GM12878 (cell line): ENCODE data around the gene TMEM259. TPM values are rescaled to one million over a fixed set of nuclear protein-coding genes. Genes with fewer than 3 reads are reported as not detected.

Source experiments
- ATAC-seq: fragments of 200-7000 bp; cut with Tn5 transposase; 3 replicates; pipeline ENCODE4 v1.9.1; 2020; ENCODE audit warnings: mild to moderate bottlenecking, moderate library complexity
- BruUV-seq: library from RNA; stranded (reverse); fragments of 400-500 nt; replicated peaks from 2 replicates; lab custom pipeline; 2021; lab: Mats Ljungman, UMichigan
- CTCF ChIA-PET: fragments of 300-600 bp; sonication (Branson Sonifier 250); formaldehyde crosslinking; extraction: SDS; loops from one replicate; lab custom pipeline; 2021; ENCODE audit warnings: inconsistent platforms; lab: Yijun Ruan, JAX
- POLR2A ChIA-PET: fragments of 350-600 bp; formaldehyde crosslinking; extraction: SDS; loops from one replicate; lab custom pipeline; 2021; ENCODE audit warnings: inconsistent platforms; lab: Charles Lee
- RAD21 ChIA-PET: fragments of 300-600 bp; sonication (Branson Sonifier 250); formaldehyde crosslinking; loops from one replicate; lab custom pipeline; 2023; ENCODE audit warnings: antibody characterized with exemption; ENCODE audit not compliant: unreplicated experiment; lab: Charles Lee
- SMC1A ChIA-PET: fragments of 300-600 bp; sonication (Branson Sonifier 250); formaldehyde crosslinking; loops from one replicate; lab custom pipeline; 2023; ENCODE audit not compliant: unreplicated experiment, uncharacterized antibody; lab: Charles Lee
- DNase-seq: peaks from one replicate; pipeline ENCODE4 v3.0.0-alpha.2; 2011; ENCODE audit warnings: low read depth, low spot score
- FAIRE-seq: peaks from 3 replicates; lab custom pipeline; 2011; peaks lifted over from hg19 to GRCh38; lab: Jason Lieb, UNC
- H2AFZ ChIP-seq: 2 replicates; pipeline ENCODE4 v1.6.0; 2011; ENCODE audit warnings: low read depth, low read length, control low read depth; ENCODE audit not compliant: control insufficient read depth
- H3K27ac ChIP-seq: 2 replicates; pipeline ENCODE4 v1.5.1; 2011; ENCODE audit warnings: control low read depth; ENCODE audit not compliant: control insufficient read depth, insufficient read depth
- H3K27me3 ChIP-seq, 2 experiments: replicated peaks in 1 of 2; 2 replicates each; pipeline versions ENCODE4 v1.6.0 to v1.6.1; 2011; ENCODE audit warnings: low read length in 1 of 2; ENCODE audit not compliant: control insufficient read depth in 2 of 2, insufficient read depth in 2 of 2
- H3K36me3 ChIP-seq, 2 experiments: 2 replicates each; pipeline ENCODE4 v1.5.1; 2011; ENCODE audit warnings: low read length in 1 of 2; ENCODE audit not compliant: control insufficient read depth in 2 of 2, insufficient read depth in 2 of 2
- H3K4me1 ChIP-seq: 2 replicates; pipeline ENCODE4 v1.6.1; 2011; ENCODE audit warnings: mild to moderate bottlenecking, low read length, moderate library complexity, mixed read lengths; ENCODE audit not compliant: control insufficient read depth, insufficient read depth
- H3K4me2 ChIP-seq: 2 replicates; pipeline ENCODE4 v1.6.0; 2011; ENCODE audit warnings: control low read depth; ENCODE audit not compliant: control insufficient read depth, insufficient read depth
- H3K4me3 ChIP-seq: fragments of 200-600 bp; sonication (generic); 2 replicates; pipeline ENCODE4 v1.5.1; 2016
- H3K79me2 ChIP-seq: 2 replicates; pipeline ENCODE4 v1.6.0; 2011; ENCODE audit warnings: low read length; ENCODE audit not compliant: control insufficient read depth, insufficient read depth
- H3K9ac ChIP-seq: 2 replicates; pipeline ENCODE4 v1.8.0; 2011; ENCODE audit warnings: low read length, control low read depth, mixed read lengths; ENCODE audit not compliant: control insufficient read depth, insufficient read depth
- H3K9me3 ChIP-seq: replicated peaks from 3 replicates; pipeline ENCODE4 v1.5.1; 2011; ENCODE audit warnings: mild to moderate bottlenecking, low read length; ENCODE audit not compliant: control insufficient read depth, insufficient read depth
- H4K20me1 ChIP-seq: 2 replicates; pipeline ENCODE4 v1.6.0; 2011; ENCODE audit not compliant: control insufficient read depth, insufficient read depth
- CBFB ChIP-seq: IDR thresholded peaks from 2 replicates; pipeline ENCODE4 v1.6.1; 2016; ENCODE audit warnings: antibody characterized with exemption, low read depth
- GATAD2B ChIP-seq: fragments of 450-650 bp; conservative IDR thresholded peaks from 2 replicates; pipeline ENCODE4 v1.6.1; 2017; ENCODE audit warnings: low read depth, mild to moderate bottlenecking, moderate library complexity
- HDAC6 ChIP-seq: fragments of 200-600 bp; sonication (generic); IDR thresholded peaks from one replicate; pipeline ENCODE4 v1.8.0; 2017; ENCODE audit warnings: antibody characterized with exemption; ENCODE audit not compliant: unreplicated experiment
- MYB ChIP-seq: fragments of 150-350 bp; IDR thresholded peaks from 2 replicates; pipeline ENCODE4 v1.6.1; 2014; ENCODE audit warnings: mild to moderate bottlenecking, low read depth, low read length, borderline replicate concordance
- RB1 ChIP-seq: fragments of 450-650 bp; formaldehyde crosslinking; IDR thresholded peaks from 2 replicates; pipeline ENCODE4 v1.6.1; 2017; ENCODE audit warnings: mild to moderate bottlenecking, borderline replicate concordance
- SIN3A ChIP-seq: IDR thresholded peaks from 2 replicates; pipeline ENCODE4 v1.6.1; 2012; ENCODE audit warnings: low read depth, low read length, improper control_type of control experiment
- STAT3 ChIP-seq: IDR thresholded peaks from 2 replicates; pipeline ENCODE4 v1.6.1; 2011; ENCODE audit warnings: low read depth, low read length, improper control_type of control experiment
- TAF1 ChIP-seq: IDR thresholded peaks from 2 replicates; pipeline ENCODE4 v1.6.1; 2011; ENCODE audit warnings: mild to moderate bottlenecking, low read depth, low read length, borderline replicate concordance
- ZNF217 ChIP-seq: fragments of 450-650 bp; IDR thresholded peaks from 2 replicates; pipeline ENCODE4 v1.6.1; 2017; ENCODE audit warnings: antibody characterized with exemption, mild to moderate bottlenecking
- WGBS: methylation state at CpG from one replicate; pipeline ENCODE4 v1.1.6; 2016; ENCODE audit warnings: low lambda C conversion rate; ENCODE audit not compliant: insufficient replicate concordance, insufficient coverage; ENCODE audit errors: missing lambda C conversion rate; 5-methylcytosine and 5-hydroxymethylcytosine counted together
- in situ Hi-C: fragments of 300-500 bp; cut with MboI; formaldehyde crosslinking; loops from 9 replicates; pipeline ENCODE4 v1.14.3; 2018; ENCODE audit warnings: mixed read lengths
- intact Hi-C: fragments of 100-400 bp; cut with micrococcal nuclease; formaldehyde crosslinking; loops from one replicate; pipeline ENCODE4 v1.14.2; 2022; ENCODE audit not compliant: unreplicated experiment
- polyA plus RNA-seq, 11 experiments: library from polyadenylated mRNA; depleted of rRNA in 4 of 11; unstranded in 6 of 11; stranded (reverse) in 5 of 11; fragments of >200 nt; fragmentation: Nextera tagmentation in 4 of 11; fragmentation: Illumina TruSeq in 1 of 11; extraction: Ambion mirVana in 4 of 11; extraction: Trizol in 1 of 11; gene quantifications; 1 replicate in 1 of 11; 2 replicates in 10 of 11; pipeline versions ENCODE4 v1.2.1 to v1.2.3, GENCODE V29; 2011 to 2016; ENCODE audit warnings: inconsistent platforms in 2 of 11, missing spikeins in 2 of 11, low read depth in 1 of 11
- total RNA-seq, 4 experiments: library from RNA; depleted of rRNA in 3 of 4; stranded (reverse); fragments of >200 nt in 3 of 4; fragmentation: Illumina TruSeq in 1 of 4; extraction: Trizol in 1 of 4; gene quantifications; 2 replicates each; pipeline versions ENCODE4 v1.2.1 to v1.2.3, GENCODE V29; 2013 to 2021
- TF ChIP-seq, protein P1 (sequence below): fragments of 450-650 bp; IDR thresholded peaks from 2 replicates; pipeline ENCODE4 v1.6.1; 2017; ENCODE audit warnings: antibody characterized with exemption, mild to moderate bottlenecking, moderate library complexity
- TF ChIP-seq, protein P2 (sequence below): fragments of 450-650 bp; formaldehyde crosslinking; IDR thresholded peaks from 2 replicates; pipeline ENCODE4 v1.5.0; 2022; ENCODE audit warnings: mild to moderate bottlenecking, missing genetic modification characterization

The TMEM259 gene
- total and polyA plus RNA-seq, 10 of the 15 experiments (the other 5 are each of a cell fraction or from before 2014, with no cell fraction given): 0.43 to 184 (median 62.0) TPM

DNA sequence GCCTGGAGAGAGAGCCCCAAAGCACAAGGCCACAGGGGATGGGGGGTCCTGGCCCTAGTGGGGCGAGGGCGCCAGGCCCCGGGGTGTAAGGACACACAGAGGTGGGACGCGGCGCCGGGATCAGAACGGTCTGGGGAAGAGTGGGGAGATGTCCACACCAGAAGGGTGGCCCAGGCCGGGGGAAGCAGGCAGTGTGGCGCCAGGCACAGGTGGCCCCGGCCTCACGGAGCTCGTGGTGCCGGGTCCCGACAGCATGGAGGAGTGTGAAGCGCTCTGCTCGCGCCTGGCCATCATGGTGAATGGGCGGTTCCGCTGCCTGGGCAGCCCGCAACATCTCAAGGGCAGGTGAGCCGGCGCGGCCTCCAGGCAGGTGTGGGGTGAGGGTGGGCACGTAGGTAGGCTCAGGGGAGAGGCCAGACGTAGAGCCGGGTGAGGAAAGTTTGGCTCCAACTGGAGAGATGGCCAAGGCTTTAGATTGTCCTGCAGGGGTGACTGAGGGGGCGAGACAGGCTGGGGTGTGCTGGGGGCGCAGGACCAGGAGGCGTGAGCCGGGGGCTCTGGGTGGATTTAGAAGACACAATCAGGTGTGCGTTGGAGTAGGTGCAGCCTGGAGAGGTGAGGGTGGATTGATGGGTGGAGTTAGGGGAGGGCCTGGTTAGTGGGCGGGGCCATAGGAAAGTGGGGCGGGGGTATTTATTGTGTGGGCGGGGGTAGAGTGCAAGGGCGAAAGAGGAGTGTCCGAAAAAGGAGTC lies 43.2 kb upstream of the TMEM259 start:
- no peak for FAIRE-seq
- H3K27me3 ChIP-seq: no peaks in the 10 kb centered on the region
- 93% methylated on average over 34 of the region's 37 CpGs for WGBS
- H2AFZ ChIP-seq: no peak overlapping the region; the same call in 1 of the 2 replicates
- intact Hi-C loops (loop anchor here (2.0 kb wide), 1 partner anchor 23 kb away; the partner anchor contains the start of gene ABCA7), in situ Hi-C loops (no loop called here)
- H3K27ac ChIP-seq: no peak overlapping the region
- H3K4me3 ChIP-seq: no peak overlapping the region
- H3K4me2 ChIP-seq: no peak overlapping the region; the same call in 1 of the 2 replicates
- TF ChIP-seq, protein P1, sequence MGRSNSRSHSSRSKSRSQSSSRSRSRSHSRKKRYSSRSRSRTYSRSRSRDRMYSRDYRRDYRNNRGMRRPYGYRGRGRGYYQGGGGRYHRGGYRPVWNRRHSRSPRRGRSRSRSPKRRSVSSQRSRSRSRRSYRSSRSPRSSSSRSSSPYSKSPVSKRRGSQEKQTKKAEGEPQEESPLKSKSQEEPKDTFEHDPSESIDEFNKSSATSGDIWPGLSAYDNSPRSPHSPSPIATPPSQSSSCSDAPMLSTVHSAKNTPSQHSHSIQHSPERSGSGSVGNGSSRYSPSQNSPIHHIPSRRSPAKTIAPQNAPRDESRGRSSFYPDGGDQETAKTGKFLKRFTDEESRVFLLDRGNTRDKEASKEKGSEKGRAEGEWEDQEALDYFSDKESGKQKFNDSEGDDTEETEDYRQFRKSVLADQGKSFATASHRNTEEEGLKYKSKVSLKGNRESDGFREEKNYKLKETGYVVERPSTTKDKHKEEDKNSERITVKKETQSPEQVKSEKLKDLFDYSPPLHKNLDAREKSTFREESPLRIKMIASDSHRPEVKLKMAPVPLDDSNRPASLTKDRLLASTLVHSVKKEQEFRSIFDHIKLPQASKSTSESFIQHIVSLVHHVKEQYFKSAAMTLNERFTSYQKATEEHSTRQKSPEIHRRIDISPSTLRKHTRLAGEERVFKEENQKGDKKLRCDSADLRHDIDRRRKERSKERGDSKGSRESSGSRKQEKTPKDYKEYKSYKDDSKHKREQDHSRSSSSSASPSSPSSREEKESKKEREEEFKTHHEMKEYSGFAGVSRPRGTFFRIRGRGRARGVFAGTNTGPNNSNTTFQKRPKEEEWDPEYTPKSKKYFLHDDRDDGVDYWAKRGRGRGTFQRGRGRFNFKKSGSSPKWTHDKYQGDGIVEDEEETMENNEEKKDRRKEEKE: no peak
- TF ChIP-seq MYB (no peak), HDAC6 (no peak), STAT3 (no peak), TAF1 (no peak), RB1 (no peak), CBFB (no peak), SIN3A (no peak), ZNF217 (no peak), GATAD2B (no peak)
- TF ChIP-seq, protein P2, sequence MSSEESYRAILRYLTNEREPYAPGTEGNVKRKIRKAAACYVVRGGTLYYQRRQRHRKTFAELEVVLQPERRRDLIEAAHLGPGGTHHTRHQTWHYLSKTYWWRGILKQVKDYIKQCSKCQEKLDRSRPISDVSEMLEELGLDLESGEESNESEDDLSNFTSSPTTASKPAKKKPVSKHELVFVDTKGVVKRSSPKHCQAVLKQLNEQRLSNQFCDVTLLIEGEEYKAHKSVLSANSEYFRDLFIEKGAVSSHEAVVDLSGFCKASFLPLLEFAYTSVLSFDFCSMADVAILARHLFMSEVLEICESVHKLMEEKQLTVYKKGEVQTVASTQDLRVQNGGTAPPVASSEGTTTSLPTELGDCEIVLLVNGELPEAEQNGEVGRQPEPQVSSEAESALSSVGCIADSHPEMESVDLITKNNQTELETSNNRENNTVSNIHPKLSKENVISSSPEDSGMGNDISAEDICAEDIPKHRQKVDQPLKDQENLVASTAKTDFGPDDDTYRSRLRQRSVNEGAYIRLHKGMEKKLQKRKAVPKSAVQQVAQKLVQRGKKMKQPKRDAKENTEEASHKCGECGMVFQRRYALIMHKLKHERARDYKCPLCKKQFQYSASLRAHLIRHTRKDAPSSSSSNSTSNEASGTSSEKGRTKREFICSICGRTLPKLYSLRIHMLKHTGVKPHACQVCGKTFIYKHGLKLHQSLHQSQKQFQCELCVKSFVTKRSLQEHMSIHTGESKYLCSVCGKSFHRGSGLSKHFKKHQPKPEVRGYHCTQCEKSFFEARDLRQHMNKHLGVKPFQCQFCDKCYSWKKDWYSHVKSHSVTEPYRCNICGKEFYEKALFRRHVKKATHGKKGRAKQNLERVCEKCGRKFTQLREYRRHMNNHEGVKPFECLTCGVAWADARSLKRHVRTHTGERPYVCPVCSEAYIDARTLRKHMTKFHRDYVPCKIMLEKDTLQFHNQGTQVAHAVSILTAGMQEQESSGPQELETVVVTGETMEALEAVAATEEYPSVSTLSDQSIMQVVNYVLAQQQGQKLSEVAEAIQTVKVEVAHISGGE: no peak
- BruUV-seq: no TSS peak
- ChIA-PET CTCF (interaction anchor here (0.9 to 2.2 kb wide), 10 partner anchors 11 to 130 kb away, joined by 3 to 11 read pairs (median 4); partner anchors contain the start of genes ABCA7 and RNU6-2), POLR2A (interaction anchor here (0.6 to 2.8 kb wide), 11 partner anchors 9 to 149 kb away, joined by 3 to 12 read pairs (median 4); no protein-coding TSS in a partner anchor), SMC1A (interaction anchor here (1.0 to 2.3 kb wide), 4 partner anchors 11 to 49 kb away, joined by 3 to 11 read pairs (median 4); no protein-coding TSS in a partner anchor), RAD21 (interaction anchor here (0.6 to 1.4 kb wide), 10 partner anchors 13 to 70 kb away, joined by 3 to 6 read pairs (median 4); no protein-coding TSS in a partner anchor)
- H4K20me1 ChIP-seq: no peaks in the 10 kb centered on the region
- peaks cover 18% of the 10 kb centered on the region for H3K79me2 ChIP-seq
- H3K9ac ChIP-seq: no peak overlapping the region
- no peak for ATAC-seq
- peaks cover 17% of the 10 kb centered on the region for H3K4me1 ChIP-seq
- DNase-seq: no peak
- H3K36me3 ChIP-seq: no peaks in the 10 kb centered on the region
- no peaks in the 10 kb centered on the region for H3K9me3 ChIP-seq
